ENCODE measurements around the gene SERGEF. TPM values are rescaled to one million over a fixed set of nuclear protein-coding genes. Genes with fewer than 3 reads are reported as not detected.

Gene SERGEF
- total and polyA plus RNA-seq, 2 experiments from 2014 or later = 18.3 to 23.2 TPM

DNA sequence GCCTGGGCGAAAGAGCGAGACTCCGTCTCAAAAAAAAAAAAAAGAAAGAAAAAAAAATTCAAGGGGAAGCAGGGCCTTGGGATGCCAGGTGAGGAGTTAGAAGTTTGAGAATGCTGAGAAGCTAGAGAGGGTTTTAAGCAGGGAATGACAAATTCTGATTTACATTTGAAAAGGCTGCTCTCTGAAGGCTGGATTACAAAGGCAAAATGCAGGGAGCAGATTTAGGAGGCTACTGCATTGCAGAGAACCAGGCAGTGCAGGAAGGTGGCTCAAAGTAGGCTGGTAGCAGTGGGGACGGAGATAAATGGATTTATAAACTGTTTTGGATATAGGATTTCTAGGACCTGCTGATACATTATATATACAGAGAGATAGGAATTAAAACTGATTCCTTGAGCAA, 211.7 kb downstream of the SERGEF start:
- Histone ChIP-seq H3K36me3 (ENCODE audit: low read depth) (no peaks in the 10 kb centered on the region), H3K9ac (no peak overlapping the region), H3K4me1 (ENCODE audit: insufficient read depth) (no peaks in the 10 kb centered on the region), H3K9me2 (ENCODE audit: insufficient read depth) (no peaks in the 10 kb centered on the region), H3K4me3 (no peak overlapping the region), H3K79me2 (ENCODE audit: insufficient read depth) (no peaks in the 10 kb centered on the region), H3K4me2 (ENCODE audit: unreplicated experiment) (no peak overlapping the region), H3K27ac (no peak overlapping the region), H3F3A (ENCODE audit: insufficient read depth) (no peaks in the 10 kb centered on the region), H4K20me1 (ENCODE audit: insufficient read depth) (no peaks in the 10 kb centered on the region), H3K27me3 (replicated peaks; ENCODE audit: insufficient read depth) (no peaks in the 10 kb centered on the region), H3K9me3 (ENCODE audit: low read depth) (no peaks in the 10 kb centered on the region), H2AFZ (no peak overlapping the region)
- DNase-seq = no peak
- WGBS, 2 experiments (ENCODE audit: low coverage in 1 of 2, low lambda C conversion rate in 2 of 2, missing lambda C conversion rate in 2 of 2) = 94 to 100% methylated on average over 1 to 4 of the region's 4 CpGs
- TF ChIP-seq EZH2 (IDR thresholded peaks at IDR 0.05; ENCODE audit: insufficient read depth, poor library complexity, severe bottlenecking) (no peak), EZH2phosphoT487 (IDR thresholded peaks at IDR 0.05; ENCODE audit: insufficient read depth, low read depth) (no peak)
- in situ Hi-C loops (cut with MboI) = no loop called here

DNA sequence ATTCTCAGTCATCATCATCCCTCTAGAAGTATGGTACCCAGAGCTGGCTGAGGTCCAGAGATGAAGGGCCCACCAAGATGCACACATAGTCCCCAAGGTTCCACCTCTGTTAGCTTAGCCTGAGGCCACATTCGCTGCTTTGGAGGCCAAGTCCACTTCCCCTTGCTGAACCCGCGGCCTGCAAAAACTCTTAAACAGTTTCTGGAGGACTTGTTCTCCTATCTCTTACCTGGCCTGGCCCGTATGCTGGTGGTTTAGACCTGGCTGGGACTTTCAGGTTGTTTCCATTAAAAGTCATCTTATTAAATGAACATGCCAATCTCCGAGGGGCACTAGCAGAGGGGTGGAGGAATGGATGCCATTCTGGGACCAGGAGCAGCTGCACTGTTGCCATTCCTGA, 213.7 kb downstream of the SERGEF start:
- no peak for DNase-seq
- Histone ChIP-seq H3K9ac (no peak overlapping the region), H3K27ac (no peak overlapping the region), H3K4me3 (no peak overlapping the region), H3K79me2 (ENCODE audit: insufficient read depth) (no peaks in the 10 kb centered on the region), H4K20me1 (ENCODE audit: insufficient read depth) (no peaks in the 10 kb centered on the region), H3K9me2 (ENCODE audit: insufficient read depth) (no peaks in the 10 kb centered on the region), H3K4me1 (ENCODE audit: insufficient read depth) (no peaks in the 10 kb centered on the region), H2AFZ (no peak overlapping the region), H3K36me3 (ENCODE audit: low read depth) (no peaks in the 10 kb centered on the region), H3K9me3 (ENCODE audit: low read depth) (no peaks in the 10 kb centered on the region), H3F3A (ENCODE audit: insufficient read depth) (no peaks in the 10 kb centered on the region), H3K27me3 (replicated peaks; ENCODE audit: insufficient read depth) (no peaks in the 10 kb centered on the region), H3K4me2 (ENCODE audit: unreplicated experiment) (no peak overlapping the region)
- 77 to 89% methylated on average over 5 of the region's 5 CpGs for WGBS, 2 experiments (ENCODE audit: low coverage in 1 of 2, low lambda C conversion rate in 2 of 2, missing lambda C conversion rate in 2 of 2)
- TF ChIP-seq EZH2 (IDR thresholded peaks at IDR 0.05; ENCODE audit: insufficient read depth, poor library complexity, severe bottlenecking) (no peak), EZH2phosphoT487 (IDR thresholded peaks at IDR 0.05; ENCODE audit: insufficient read depth, low read depth) (no peak)
- in situ Hi-C loops (cut with MboI) = no loop called here

DNA sequence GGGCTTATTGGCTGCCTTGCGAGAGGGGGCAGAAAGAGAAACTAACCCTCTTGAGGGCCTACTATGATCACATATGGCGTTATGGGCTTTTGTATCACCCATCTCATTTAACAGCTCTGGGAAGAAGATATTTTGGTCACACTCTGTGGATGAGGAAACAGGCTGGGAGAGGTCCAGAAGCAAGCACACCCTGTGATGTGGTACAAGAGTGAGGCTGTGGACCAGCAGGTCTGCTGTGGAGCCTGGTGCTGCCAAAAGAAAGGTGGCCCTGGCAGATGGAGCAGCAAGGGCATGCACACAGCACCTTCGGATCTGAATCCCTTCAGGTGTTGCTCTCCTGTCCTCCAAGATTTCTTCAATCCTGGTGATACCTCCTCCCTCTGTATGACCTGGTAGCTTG, 214.1 kb downstream of the SERGEF start:
- Histone ChIP-seq H3K27me3 (replicated peaks; ENCODE audit: insufficient read depth) (no peaks in the 10 kb centered on the region), H3K4me3 (no peak overlapping the region), H3F3A (ENCODE audit: insufficient read depth) (no peaks in the 10 kb centered on the region), H3K4me2 (ENCODE audit: unreplicated experiment) (no peak overlapping the region), H2AFZ (no peak overlapping the region), H3K9ac (no peak overlapping the region), H3K4me1 (ENCODE audit: insufficient read depth) (no peaks in the 10 kb centered on the region), H3K9me3 (ENCODE audit: low read depth) (no peaks in the 10 kb centered on the region), H3K27ac (no peak overlapping the region), H3K9me2 (ENCODE audit: insufficient read depth) (no peaks in the 10 kb centered on the region), H3K79me2 (ENCODE audit: insufficient read depth) (no peaks in the 10 kb centered on the region), H4K20me1 (ENCODE audit: insufficient read depth) (no peaks in the 10 kb centered on the region), H3K36me3 (ENCODE audit: low read depth) (no peaks in the 10 kb centered on the region)
- no peak for DNase-seq
- 83 to 94% methylated on average over 2 to 3 of the region's 3 CpGs for WGBS, 2 experiments (ENCODE audit: low coverage in 1 of 2, low lambda C conversion rate in 2 of 2, missing lambda C conversion rate in 2 of 2)
- in situ Hi-C loops (cut with MboI) = no loop called here
- TF ChIP-seq EZH2 (IDR thresholded peaks at IDR 0.05; ENCODE audit: insufficient read depth, poor library complexity, severe bottlenecking) = no peak
- TF ChIP-seq EZH2phosphoT487 (IDR thresholded peaks at IDR 0.05; ENCODE audit: insufficient read depth, low read depth) = no peak

DNA sequence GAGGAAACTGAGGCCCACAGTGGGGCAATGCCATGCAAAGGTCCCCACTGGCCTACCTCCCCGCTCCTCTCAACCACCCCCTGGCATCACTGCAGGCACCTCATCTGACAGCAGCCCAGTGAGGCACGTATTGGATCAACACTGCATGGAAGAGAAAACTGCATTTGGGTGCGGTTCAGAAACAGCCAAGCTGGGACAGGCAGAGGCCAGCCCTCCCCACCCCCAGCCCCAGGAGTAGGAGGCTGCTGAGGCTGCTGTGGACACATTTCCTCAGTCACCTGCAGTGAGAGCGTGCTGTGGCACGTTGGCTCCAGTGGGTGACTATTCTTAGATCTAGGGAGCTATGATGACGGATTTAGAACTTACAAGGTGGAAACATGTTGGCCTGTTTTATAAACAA, 214.6 kb downstream of the SERGEF start:
- in situ Hi-C loops (cut with MboI) = no loop called here
- Histone ChIP-seq H4K20me1 (ENCODE audit: insufficient read depth) (no peaks in the 10 kb centered on the region), H3K9ac (no peak overlapping the region), H3F3A (ENCODE audit: insufficient read depth) (no peaks in the 10 kb centered on the region), H3K36me3 (ENCODE audit: low read depth) (no peaks in the 10 kb centered on the region), H3K9me3 (ENCODE audit: low read depth) (no peaks in the 10 kb centered on the region), H3K4me1 (ENCODE audit: insufficient read depth) (no peaks in the 10 kb centered on the region), H3K27me3 (replicated peaks; ENCODE audit: insufficient read depth) (no peaks in the 10 kb centered on the region), H3K4me2 (ENCODE audit: unreplicated experiment) (no peak overlapping the region), H3K79me2 (ENCODE audit: insufficient read depth) (no peaks in the 10 kb centered on the region), H3K9me2 (ENCODE audit: insufficient read depth) (no peaks in the 10 kb centered on the region), H2AFZ (no peak overlapping the region), H3K4me3 (no peak overlapping the region), H3K27ac (no peak overlapping the region)
- TF ChIP-seq EZH2 (IDR thresholded peaks at IDR 0.05; ENCODE audit: insufficient read depth, poor library complexity, severe bottlenecking) (no peak), EZH2phosphoT487 (IDR thresholded peaks at IDR 0.05; ENCODE audit: insufficient read depth, low read depth) (no peak)
- no peak for DNase-seq
- WGBS, 2 experiments (ENCODE audit: low coverage in 1 of 2, low lambda C conversion rate in 2 of 2, missing lambda C conversion rate in 2 of 2) = 66 to 73% methylated on average over 6 of the region's 6 CpGs

DNA sequence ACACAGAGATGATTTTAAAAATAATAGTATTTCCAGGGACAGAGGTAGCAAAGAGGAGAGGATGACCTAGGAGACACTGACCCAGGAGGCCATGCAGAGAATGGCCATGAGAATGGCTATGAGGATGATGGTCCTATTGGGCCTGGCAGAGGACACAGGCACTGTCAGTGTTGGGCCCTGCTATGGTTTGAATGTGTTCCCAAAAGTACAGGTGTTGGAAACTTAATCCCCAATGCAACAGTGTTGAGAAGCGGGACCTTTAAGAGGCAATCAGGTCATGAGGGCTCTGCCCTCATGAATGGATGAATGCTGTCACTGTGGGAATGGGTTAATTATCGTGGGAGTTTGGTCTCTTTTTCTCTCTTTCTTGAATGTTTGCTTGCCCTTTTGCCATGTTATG, 216.7 kb downstream of the SERGEF start:
- no peak overlapping the region for H3K27ac ChIP-seq
- H4K20me1 ChIP-seq (ENCODE audit: insufficient read depth) = no peaks in the 10 kb centered on the region
- no peak overlapping the region for H3K9ac ChIP-seq
- 0 out of 2 replicates have a peak, but pooled peaks cover under 1% of the 10 kb centered on the region for H3K4me1 ChIP-seq (ENCODE audit: insufficient read depth)
- TF ChIP-seq EZH2 (IDR thresholded peaks at IDR 0.05; ENCODE audit: insufficient read depth, poor library complexity, severe bottlenecking) (no peak), EZH2phosphoT487 (IDR thresholded peaks at IDR 0.05; ENCODE audit: insufficient read depth, low read depth) (no peak)
- no peaks in the 10 kb centered on the region for H3K27me3 ChIP-seq (replicated peaks; ENCODE audit: insufficient read depth)
- no peak for DNase-seq
- H2AFZ ChIP-seq = no peak overlapping the region
- H3K4me3 ChIP-seq = no peak overlapping the region
- H3K79me2 ChIP-seq (ENCODE audit: insufficient read depth) = no peaks in the 10 kb centered on the region
- H3K9me2 ChIP-seq (ENCODE audit: insufficient read depth) = no peaks in the 10 kb centered on the region
- H3F3A ChIP-seq (ENCODE audit: insufficient read depth) = no peaks in the 10 kb centered on the region
- H3K4me2 ChIP-seq (ENCODE audit: unreplicated experiment) = no peak overlapping the region
- no peaks in the 10 kb centered on the region for H3K36me3 ChIP-seq (ENCODE audit: low read depth)
- in situ Hi-C loops (cut with MboI) = no loop called here
- 60 to 62% methylated on average over 2 of the region's 2 CpGs for WGBS, 2 experiments (ENCODE audit: low coverage in 1 of 2, low lambda C conversion rate in 2 of 2, missing lambda C conversion rate in 2 of 2)
- no peaks in the 10 kb centered on the region for H3K9me3 ChIP-seq (ENCODE audit: low read depth)
